Transverse colon (tissue), 4 donors: ENCODE results near the gene ACSM2B.

Experiments
- POLR2AphosphoS5 ChIP-seq, 3 donors: sonication (generic); formaldehyde crosslinking; IDR thresholded peaks; one replicate each; pipeline ENCODE4 v1.6.1; 2016; ENCODE audit warnings: antibody characterized with exemption in 3 of 3
- TF ChIP-seq, protein P1 (sequence below), 5 experiments: fragments of 200-600 bp in 3 of 5; fragments of 450-650 bp in 2 of 5; sonication (generic) in 3 of 5; IDR thresholded peaks; 1 replicate in 2 of 5; 2 replicates in 3 of 5; pipeline ENCODE4 v1.5.1; 2016 to 2017; ENCODE audit warnings: antibody characterized with exemption in 5 of 5, inconsistent platforms in 3 of 5, mild to moderate bottlenecking in 2 of 5, moderate library complexity in 1 of 5

DNA sequence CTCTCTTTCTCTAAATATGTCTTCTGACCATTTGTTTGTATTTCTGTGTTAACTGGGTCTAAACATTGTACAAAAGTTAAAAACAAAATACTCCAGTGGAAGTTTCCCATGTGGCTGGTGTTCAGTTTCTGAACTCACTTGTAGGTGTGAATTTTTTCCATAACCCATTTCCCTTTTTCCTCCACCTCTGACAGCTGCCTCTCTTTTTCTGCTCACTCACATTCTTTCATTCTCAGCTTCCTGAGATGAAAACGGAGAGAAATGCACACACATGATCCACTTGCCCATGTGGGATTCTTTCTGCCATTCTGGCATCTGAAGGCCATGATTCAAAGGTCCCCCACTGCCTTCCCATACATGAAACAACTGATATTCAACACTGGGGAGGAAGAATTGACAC is 41.1 kb upstream of the ACSM2B start:
- TF ChIP-seq, protein P1, sequence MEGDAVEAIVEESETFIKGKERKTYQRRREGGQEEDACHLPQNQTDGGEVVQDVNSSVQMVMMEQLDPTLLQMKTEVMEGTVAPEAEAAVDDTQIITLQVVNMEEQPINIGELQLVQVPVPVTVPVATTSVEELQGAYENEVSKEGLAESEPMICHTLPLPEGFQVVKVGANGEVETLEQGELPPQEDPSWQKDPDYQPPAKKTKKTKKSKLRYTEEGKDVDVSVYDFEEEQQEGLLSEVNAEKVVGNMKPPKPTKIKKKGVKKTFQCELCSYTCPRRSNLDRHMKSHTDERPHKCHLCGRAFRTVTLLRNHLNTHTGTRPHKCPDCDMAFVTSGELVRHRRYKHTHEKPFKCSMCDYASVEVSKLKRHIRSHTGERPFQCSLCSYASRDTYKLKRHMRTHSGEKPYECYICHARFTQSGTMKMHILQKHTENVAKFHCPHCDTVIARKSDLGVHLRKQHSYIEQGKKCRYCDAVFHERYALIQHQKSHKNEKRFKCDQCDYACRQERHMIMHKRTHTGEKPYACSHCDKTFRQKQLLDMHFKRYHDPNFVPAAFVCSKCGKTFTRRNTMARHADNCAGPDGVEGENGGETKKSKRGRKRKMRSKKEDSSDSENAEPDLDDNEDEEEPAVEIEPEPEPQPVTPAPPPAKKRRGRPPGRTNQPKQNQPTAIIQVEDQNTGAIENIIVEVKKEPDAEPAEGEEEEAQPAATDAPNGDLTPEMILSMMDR (IDR thresholded peaks at IDR 0.05): no peak
- TF ChIP-seq POLR2AphosphoS5 (IDR thresholded peaks at IDR 0.05): no peak
